ENCODE results near the gene SEZ6.

SEZ6 gene

GRCh38 chr17:29043539-29044145, 37.8 kb upstream of the SEZ6 start:
- ATAC-seq: no peak
- TF ChIP-seq TCF4 (CRISPR knock-in tag; IDR thresholded peaks at IDR 0.05; ENCODE audit: borderline replicate concordance) (no peak), CSDC2 (CRISPR knock-in tag; IDR thresholded peaks at IDR 0.05) (no peak), ZFP30 (CRISPR knock-in tag; IDR thresholded peaks at IDR 0.05) (no peak), ZNF70 (CRISPR knock-in tag; IDR thresholded peaks at IDR 0.05) (no peak)

GRCh38 chr17:29042679-29043538, 37.1 kb upstream of the SEZ6 start, which contains the start of gene PIPOX:
TSS of gene PIPOX (plus strand) at chr17:29043141. CDS start at chr17:29043226, 85 bp downstream.
- no peak for TF ChIP-seq CSDC2 (CRISPR knock-in tag; IDR thresholded peaks at IDR 0.05)
- TF ChIP-seq ZNF8 (CRISPR knock-in tag; IDR thresholded peaks at IDR 0.05): 0 out of 2 replicates have a peak, but pooled peaks have one; percentile 3
- peak; percentile 54; the same call in 2 of the 3 replicates for ATAC-seq

- ATAC-seq: peak; percentile 22; the same call in 1 of the 3 replicates
These were observed 36.3 kb upstream of the SEZ6 start for GRCh38 chr17:29042026-29042678.

More at GRCh38 chr17:29042026-29042678, 36.3 kb upstream of the SEZ6 start:
- TF ChIP-seq CSRNP3 (CRISPR knock-in tag; IDR thresholded peaks at IDR 0.05) (no peak), TSHZ2 (CRISPR knock-in tag; IDR thresholded peaks at IDR 0.05) (no peak), CSDC2 (CRISPR knock-in tag; IDR thresholded peaks at IDR 0.05) (no peak), ZFP3 (CRISPR knock-in tag; IDR thresholded peaks at IDR 0.05) (no peak), SNAI2 (CRISPR knock-in tag; IDR thresholded peaks at IDR 0.05) (no peak), TCF4 (CRISPR knock-in tag; IDR thresholded peaks at IDR 0.05; ENCODE audit: borderline replicate concordance) (no peak), ZFP30 (CRISPR knock-in tag; IDR thresholded peaks at IDR 0.05) (no peak), RARB (CRISPR knock-in tag; IDR thresholded peaks at IDR 0.05) (no peak), PPARA (CRISPR knock-in tag; IDR thresholded peaks at IDR 0.05; ENCODE audit: borderline replicate concordance) (no peak), OSR1 (CRISPR knock-in tag; IDR thresholded peaks at IDR 0.05) (no peak), ZNF8 (CRISPR knock-in tag; IDR thresholded peaks at IDR 0.05) (no peak), ZNF70 (CRISPR knock-in tag; IDR thresholded peaks at IDR 0.05) (no peak), ESRRG (CRISPR knock-in tag; IDR thresholded peaks at IDR 0.05) (no peak), ZNF565 (CRISPR knock-in tag; conservative IDR thresholded peaks at IDR 0.05; ENCODE audit: low read depth) (no peak), GLIS3 (CRISPR knock-in tag; IDR thresholded peaks at IDR 0.05) (no peak), POU6F1 (CRISPR knock-in tag; IDR thresholded peaks at IDR 0.05; ENCODE audit: borderline replicate concordance, low read depth) (no peak), ZC3H10 (CRISPR knock-in tag; IDR thresholded peaks at IDR 0.05) (no peak), TOX (CRISPR knock-in tag; IDR thresholded peaks at IDR 0.05; ENCODE audit: borderline replicate concordance) (no peak), CREB5 (CRISPR knock-in tag; IDR thresholded peaks at IDR 0.05; ENCODE audit: low read depth) (no peak)

Measured in SK-N-SH treated with all-trans-retinoic acid at 6 μM for 48 hours (cell line).